H1 (cell line): ENCODE data around the gene PTCRA. TPM values are rescaled to one million over a fixed set of nuclear protein-coding genes. Genes with fewer than 3 reads are reported as not detected.

ENCODE experiments used
- GABPA ChIP-seq: IDR thresholded peaks from 2 replicates; pipeline ENCODE4 v1.6.1; 2011; ENCODE audit warnings: mild to moderate bottlenecking, low read length, moderate library complexity, borderline replicate concordance; ENCODE audit not compliant: insufficient read depth
- KDM1A ChIP-seq: fragments of 200-600, 300-600 bp; sonication (generic); IDR thresholded peaks from 2 replicates; pipeline ENCODE4 v1.7.1; 2016; ENCODE audit warnings: mild to moderate bottlenecking, low read length, borderline replicate concordance
- MAFK ChIP-seq: IDR thresholded peaks from 2 replicates; pipeline ENCODE4 v1.6.1; 2012; ENCODE audit warnings: low read depth, mild to moderate bottlenecking, improper control_type of control experiment, low read length
- PHF8 ChIP-seq: fragments of 200-600 bp; sonication (generic); conservative IDR thresholded peaks from 2 replicates; pipeline ENCODE4 v1.7.1; 2012; ENCODE audit warnings: low read depth, mild to moderate bottlenecking, inconsistent platforms, low read length, moderate library complexity
- SAP30 ChIP-seq: fragments of 300-600 bp; sonication (generic); IDR thresholded peaks from 2 replicates; pipeline ENCODE4 v1.7.1; 2012; ENCODE audit warnings: low read length, moderate library complexity, mild to moderate bottlenecking, inconsistent platforms; ENCODE audit not compliant: insufficient read depth, insufficient replicate concordance
- TAF1 ChIP-seq: IDR thresholded peaks from 2 replicates; pipeline ENCODE4 v1.6.1; 2011; ENCODE audit warnings: mild to moderate bottlenecking, low read depth, low read length
- polyA plus RNA-seq, 7 experiments: library from polyadenylated mRNA; depleted of rRNA in 3 of 7; stranded (reverse) in 5 of 7; unstranded in 2 of 7; fragments of >200 nt in 5 of 7; fragments of 200-250 nt in 2 of 7; gene quantifications; 1 replicate in 5 of 7; 2 replicates in 1 of 7; 4 replicates in 1 of 7; pipeline versions ENCODE4 v1.2.1 to v1.2.3, GENCODE V29; 2011 to 2013; ENCODE audit warnings: missing spikeins in 2 of 7, mixed read lengths in 2 of 7
- total RNA-seq: library from RNA; stranded (reverse); fragmentation: NEBNext Ultra II Directional; extraction: Animal tissue kit (Norgen Biotek cat#: 25700); gene quantifications from 2 replicates; pipeline ENCODE4 v1.2.1, GENCODE V29; 2021

The PTCRA gene
- total and polyA plus RNA-seq, 2 of the 8 experiments (the other 6 are each of a cell fraction or from before 2014, with no cell fraction given) = not detected

- TF ChIP-seq MAFK (no peak), GABPA (no peak), TAF1 (no peak), PHF8 (no peak), KDM1A (no peak), SAP30 (no peak)
Observed at GRCh38 chr6:42877695-42878094, 38.2 kb upstream of the PTCRA start (continued).
